ENCODE measurements around the gene LRRTM4.
"Not testable (repeated sequence)": the region's sequence is repeated elsewhere in the genome, so short reads cannot be mapped to it uniquely, and the experiment has no call there.

Gene LRRTM4

DNA sequence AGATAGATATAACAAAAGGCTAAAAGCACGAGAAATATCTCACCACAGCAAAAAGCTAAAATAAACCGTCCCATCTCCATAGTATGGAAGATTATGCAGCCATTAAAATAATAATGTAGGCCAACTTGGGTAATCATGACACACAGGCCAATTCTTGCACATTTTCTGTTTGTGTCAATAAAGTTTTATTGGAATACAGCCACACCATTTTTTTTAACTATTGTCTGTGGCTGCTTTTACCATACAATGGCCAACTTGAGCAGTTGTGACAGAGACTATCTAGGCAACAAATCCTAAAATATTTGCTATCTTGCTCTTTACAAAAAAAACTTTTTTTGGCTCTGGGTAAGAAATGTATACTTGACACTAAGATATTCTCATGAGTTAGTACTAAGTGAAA lies 212.5 kb downstream of the LRRTM4 start:
- DNase-seq = no peak

DNA sequence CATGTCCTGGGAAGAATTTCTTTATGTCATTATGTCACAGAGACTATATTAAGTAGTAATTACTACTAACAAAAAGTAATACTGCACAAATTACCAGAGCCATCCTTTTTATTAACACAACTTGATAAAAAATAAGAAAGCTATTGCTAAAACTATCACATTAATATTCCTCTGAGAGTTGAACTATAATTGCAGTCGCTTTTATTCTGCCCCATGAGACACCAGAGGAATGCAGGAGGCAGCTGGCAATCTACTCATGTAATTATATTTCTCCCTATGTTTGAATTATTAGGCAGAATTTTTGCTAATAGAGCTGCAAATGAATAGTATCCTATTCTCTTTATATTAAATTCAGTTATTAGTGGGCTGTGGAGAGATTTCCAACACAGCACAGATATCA lies 220.7 kb downstream of the LRRTM4 start:
- no peak for DNase-seq

DNA sequence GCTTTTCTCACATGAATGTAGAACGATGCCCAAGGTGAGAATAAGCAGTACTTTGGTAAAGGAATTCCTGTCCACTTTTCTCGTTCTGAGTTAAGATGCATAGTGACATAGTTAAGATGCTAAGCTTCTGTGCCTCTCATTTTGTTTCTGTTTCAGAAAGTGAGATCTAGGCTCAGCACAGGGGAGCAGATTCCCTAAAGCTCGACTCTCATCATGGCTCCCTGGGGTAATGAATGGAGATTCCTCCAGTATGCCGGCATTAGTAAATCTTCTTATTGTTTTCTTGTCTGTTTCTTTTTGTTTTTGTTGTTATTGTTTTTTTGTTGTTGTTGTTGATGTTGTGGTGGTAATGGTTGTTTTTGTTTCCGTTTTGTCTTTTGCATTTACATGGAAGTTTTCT lies 225.4 kb downstream of the LRRTM4 start:
- DNase-seq = no peak

DNA sequence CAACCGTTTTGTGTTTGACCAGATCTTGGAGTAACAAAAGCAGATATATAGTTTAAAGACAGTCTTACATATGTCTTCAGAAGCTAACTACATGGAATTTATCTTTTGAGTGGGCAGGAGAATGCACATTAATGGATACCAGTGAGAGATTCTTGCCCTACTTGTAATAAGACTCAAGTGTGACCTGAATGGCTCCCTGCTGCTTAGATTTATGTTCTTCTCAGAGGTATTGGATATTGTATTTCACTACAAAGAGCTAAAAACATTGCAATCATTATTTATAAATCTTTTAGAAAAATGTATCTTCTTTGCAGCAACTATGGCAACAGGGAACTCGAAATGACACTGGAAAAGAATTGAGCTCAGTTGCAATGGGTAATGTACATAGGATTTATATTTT lies 227.7 kb downstream of the LRRTM4 start:
- DNase-seq = no peak

DNA sequence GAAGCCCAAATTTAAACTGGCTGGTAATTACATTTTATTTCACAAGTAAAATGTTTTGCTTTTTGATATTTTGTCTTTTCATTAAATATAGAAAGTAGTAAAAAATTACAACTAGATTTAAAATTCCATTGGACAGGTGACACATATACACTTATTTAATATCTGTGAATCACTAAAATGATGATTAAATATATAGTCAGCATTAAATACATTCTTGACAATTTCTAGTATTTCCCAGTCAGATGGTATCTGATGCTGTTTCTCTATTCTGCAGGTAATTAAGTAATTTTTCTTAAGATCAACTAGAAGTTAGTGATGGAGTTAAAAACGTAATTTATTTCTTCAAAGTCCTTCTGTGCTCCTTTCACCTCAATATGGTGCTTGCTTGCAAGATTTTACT lies 237.8 kb downstream of the LRRTM4 start:
- DNase-seq = no peak

DNA sequence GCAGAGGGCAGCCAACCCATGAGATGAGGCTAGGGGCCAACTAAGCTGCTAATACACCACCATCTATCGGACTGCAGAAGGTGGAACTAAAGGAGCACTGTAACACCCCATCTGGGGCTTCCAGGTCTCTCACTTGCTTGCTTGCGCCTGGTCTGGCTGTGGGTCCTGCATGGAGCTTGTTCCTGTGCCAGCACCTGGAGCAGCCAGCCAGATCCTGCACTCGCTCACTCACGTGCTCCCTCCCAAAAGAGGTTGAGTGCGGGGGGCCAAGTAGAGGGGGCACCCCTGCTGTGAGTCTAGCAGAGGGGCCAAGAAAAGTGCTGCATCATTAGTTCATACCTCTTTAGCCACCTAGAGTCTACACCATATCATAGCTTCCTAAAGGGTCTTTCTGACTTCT lies 250.9 kb downstream of the LRRTM4 start:
- no peak for DNase-seq

DNA sequence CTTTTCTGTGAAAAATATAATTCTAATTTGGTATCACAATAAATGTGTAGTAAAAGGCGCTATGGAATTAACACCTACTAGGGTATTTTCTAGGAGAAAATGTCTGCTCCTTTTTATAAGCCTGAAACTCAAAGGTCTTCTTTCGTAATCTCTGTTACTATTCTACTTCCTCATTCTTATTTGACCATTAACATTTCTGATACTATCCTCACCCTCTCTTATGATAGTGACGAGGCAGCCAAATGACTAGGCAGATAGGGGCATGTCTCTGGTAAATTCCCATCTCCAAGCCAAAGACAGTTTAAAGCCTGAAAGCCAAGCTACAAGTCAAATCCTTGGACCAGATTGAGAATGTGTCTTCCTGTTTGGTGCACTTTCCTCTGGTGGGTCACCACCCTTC lies 251.7 kb downstream of the LRRTM4 start:
- no peak for DNase-seq

DNA sequence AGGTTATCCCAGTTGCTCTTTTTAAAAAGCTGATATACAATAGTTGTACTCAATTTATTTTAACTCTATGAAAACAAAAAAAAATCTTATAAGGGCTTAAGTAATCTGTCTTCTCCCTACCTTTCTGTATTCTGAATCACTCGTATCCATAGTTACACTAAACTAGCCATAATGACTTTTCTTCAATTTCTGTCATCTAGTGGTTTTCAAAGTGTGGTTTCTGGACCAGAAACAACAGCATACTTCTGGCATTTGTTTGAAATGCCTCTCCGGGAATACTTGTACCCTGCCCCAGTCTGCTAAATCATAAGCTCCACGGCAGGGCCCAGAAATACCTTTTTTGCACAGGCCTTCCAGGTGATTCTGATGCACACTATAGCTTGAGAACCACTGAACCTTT lies 253.6 kb downstream of the LRRTM4 start:
- no peak for DNase-seq

DNA sequence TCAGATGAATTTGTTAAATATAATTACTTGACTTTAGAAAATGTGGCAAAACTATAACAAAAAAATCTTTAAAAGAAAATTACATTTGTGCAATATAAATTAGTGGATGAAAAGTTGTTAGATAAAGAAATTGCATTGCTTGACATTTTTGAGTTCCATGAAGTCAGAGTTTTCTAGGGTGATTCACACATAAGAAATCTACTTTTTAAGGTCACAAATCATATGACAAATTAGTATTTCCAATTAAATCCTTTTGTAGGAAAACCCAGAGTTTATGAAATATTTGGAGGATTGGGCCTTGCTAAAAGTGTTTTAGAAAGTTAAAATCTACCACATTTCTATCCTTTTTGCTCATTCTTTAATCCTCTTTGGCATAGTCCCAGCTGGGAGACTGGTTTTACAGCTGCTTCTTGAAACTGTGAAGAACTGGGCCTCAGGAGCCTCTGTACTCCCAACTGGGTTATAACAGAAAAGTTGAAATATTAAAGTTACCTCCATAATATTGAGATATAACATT lies 289.2 kb downstream of the LRRTM4 start:
- DNase-seq = no peak

DNA sequence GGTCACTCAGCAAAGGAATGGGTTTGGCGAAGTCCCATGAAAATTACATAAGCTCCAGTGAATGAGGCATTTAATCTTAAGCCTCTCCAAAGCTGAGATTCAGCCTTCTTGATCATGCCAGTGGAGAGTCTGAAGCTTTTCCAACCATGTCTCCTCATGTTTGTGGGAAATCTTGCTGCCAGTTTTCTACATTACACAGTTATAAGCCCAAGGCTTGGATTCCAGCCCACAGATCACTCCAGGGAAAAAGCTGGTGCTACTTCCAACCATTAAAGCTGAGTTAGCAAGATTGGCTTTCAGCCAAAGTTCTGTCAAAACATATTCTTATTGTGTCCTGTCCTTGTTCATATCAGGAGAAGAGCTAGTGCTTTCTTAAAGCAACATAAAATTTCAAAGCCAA lies 293.8 kb downstream of the LRRTM4 start:
- DNase-seq = no peak

DNA sequence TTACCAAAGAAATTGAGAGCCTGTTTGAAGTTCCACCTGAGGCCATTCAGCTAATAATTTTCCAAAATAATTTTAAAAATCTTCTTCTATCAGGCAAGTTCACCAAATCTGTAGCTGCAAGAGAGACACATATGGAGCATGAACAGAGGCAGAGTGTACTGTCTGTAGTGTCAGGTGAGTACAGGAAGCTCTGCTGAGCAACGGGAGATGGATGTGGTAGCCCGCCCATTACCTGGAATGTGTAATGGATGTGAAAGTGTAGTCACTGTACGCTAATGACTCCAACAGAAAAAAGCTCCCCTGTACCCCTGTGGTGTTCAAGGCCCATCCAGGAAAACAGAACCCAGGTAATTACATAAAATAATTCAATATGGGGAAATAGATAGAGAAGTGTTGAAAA lies 311.5 kb downstream of the LRRTM4 start:
- no peak for DNase-seq

DNA sequence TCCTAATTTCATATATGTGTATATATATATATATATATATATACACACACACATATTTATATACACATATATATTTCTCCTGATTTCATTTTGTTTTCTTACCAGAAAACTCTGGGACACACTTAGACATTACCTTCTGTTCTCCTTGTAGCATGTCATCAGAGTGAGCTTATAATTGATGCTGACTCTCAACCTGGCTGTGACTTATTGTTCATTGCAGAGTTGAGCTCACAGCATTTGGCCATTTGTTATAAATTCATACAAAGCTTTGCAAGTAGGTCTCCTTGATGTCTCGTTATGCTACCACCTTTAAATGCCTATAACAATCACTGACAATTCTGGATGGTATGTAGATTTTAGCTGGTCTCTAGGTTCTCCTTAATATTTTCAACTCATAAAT lies 314.8 kb downstream of the LRRTM4 start:
- no peak for DNase-seq

DNA sequence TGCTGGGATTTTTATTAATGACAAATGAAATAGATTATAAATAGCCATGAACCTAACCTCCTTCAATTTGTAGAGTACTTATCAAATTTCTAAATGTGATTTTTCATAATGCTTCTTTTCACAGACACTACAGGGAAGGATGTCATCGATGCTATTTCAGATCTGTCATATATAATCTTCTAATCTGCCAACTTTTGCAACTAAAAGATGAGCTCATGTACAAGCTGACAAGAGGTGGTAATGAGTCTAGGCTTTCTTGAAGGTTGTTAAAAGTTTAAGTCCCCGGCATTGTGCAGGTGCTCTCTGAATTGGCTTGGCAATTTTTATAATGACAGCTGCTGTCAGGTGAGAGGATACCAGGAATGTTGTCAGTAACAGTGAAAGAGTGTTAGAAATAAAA lies 320.4 kb downstream of the LRRTM4 start:
- no peak for DNase-seq

DNA sequence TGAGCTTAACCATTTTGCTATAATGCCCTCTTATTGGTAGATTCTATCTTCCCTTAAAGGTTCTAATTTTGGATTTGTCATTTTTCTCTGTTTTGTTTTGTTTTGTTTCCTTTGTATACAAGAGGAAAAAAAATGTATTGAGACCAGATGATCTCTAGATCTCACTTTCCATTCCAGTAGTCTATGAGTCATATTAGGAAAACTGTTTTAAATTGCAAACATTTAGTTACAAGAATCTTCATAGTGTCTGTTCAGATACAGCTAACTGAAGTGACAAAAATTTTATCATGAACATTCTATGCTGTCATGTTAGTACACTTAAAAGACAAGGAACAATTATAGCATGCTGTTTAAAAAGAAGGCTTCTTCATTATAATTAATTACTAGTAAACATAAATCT lies 322.8 kb downstream of the LRRTM4 start:
- DNase-seq = no peak

DNA sequence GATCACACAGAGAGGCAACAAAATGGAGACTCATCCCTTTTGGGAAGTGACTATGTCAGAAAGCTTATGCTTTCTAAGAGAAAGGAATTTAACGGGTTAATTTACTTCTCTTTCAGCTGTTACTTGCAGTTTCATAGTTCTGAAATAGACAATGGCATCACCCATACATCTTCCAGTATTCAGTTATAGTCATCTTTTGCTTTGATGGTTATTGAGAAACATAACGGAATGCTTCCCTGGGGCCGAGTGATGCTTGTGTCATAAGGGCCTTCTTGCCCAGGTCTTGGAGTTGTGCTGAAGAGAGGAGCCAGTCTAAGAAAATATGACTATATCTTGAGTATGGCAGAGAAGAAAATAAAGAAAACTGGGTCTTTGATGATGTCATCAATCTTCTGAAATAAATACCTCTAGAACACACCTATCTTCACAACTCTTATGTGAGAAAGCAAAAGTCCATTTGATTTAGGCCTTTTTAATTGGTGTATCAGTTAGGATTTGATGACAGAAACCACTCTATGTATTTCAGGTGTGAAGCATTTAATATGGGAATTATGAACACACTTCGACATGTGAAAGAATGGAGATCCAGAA lies 328.2 kb downstream of the LRRTM4 start:
- no peak for DNase-seq

DNA sequence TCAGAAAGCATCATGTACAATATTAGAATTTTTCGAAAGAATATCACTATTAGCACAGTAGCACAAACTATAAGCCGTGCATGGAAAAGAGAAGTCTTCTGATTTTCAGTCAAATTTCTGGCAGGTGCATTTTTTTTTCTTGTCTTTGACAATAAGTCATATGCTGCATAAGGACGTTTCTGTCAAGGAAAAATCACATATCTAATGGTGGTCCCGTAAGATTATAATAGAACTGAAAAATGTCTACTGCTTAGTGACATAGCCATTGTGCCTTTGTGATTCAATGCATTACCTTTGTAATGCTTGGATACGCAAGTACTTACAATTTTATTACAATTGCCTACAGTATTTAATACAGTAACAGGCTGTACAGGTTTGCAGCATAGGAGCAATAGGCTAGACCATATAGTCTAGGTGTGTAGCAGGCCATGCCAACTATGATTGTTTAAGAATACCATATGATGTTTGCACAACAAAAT lies 329.3 kb downstream of the LRRTM4 start:
- DNase-seq = no peak

DNA sequence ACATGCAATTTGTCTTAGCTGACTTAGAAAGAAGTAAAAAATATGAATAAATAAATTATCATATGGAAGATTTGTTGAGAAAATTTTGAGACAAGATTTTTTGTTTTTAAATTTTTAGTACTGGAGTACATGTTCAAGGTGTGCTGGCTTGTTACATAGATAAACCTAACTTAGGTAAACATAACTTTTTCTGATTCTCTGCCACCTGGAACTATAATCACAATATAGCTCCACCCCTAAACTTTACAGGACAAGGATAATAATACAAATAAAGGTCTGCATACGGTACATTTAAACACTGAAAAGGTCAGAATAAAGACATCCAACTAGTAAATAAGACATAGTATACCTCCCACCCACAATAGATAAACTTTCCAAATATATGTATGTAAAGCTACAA lies 330.5 kb downstream of the LRRTM4 start:
- DNase-seq = no peak

DNA sequence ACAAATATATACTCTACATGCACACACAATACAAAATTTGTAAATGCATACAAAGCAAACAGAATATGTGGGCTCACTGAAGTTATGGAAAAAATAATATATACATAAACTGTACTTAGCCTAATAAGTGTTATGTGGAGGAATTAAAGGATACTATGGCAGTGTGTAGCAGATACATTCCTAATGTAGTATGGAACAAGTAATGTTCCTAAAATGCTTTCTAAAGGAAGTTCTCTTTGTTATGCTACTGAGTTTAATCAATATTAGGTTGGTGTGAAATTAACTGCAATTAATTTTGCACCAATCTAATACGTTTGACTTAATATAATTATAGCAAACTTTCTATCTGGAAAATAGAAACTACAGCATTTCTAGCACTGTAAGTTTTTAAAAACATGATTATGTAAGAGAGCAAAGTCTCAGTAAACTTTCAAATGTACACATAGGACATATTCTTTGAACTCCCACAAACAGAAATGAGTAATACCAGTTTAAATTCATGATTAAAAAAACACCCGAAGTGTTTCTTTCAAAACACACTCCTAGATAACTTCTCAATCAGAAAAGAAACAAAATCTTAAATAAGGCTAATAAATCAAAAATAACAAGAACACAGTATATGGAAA lies 331.3 kb downstream of the LRRTM4 start:
- DNase-seq = no peak

DNA sequence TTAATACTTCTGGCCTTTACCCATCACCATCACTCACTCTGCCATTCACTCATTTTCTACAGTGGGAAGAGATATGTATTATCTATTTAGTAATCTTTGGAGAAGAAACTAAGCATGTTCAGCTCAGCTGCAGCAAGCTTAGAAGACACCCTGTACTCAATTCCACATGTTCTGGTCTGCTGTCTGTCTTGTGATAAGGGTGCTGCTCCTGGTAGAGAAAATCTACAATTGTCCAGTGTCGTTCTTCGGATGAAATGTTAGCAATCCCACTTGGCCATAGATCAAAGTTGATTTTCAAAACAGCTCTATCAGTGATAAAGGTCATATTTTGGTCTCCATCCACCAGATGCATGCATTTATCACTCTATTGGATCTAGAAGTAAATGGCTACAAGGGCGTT lies 337.1 kb downstream of the LRRTM4 start:
- no peak for DNase-seq

DNA sequence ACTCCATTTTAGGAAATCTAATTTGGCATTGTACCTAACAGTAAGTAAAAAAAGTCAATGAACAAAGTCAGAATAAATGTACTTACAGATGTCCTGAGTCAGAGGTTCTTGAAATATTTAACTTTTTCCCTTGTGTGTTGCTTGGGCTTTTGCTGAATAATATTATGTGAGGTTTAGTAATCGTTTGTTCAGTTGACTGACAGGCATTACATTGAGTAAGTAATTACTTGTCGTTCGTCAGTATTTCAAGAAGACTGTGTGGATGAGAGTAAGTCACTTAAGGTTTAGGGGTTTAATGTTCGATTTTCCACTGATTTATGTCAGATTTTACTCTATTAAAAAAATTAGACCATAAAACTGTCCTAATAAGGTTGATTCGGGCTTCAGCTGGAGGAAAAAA lies 342.9 kb downstream of the LRRTM4 start:
- DNase-seq = no peak

DNA sequence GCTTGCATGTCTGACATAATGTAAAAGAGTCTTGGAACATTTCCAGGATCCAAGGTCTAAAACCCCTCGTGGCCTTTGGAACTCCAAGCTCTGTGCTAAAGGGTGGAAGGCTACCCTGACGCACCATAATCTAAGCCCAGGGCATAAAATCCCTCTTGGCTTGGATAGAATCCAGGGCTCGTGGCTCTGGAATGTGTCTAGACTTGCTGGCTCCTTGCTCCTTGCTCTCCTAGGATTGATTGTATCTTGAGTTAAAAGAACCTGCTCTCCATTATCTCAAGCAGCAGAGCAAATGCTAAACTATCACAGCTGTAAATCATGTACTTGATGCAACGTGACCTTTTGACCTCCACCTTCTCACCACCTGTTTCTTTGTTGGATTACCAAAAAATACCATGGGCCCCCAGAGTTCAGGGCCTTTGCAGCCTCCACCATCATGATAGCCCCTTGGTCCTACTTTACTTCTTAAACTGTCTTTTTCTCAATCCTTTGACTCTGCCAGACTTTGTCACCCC lies 346.9 kb downstream of the LRRTM4 start:
- not testable (repeated sequence) for DNase-seq

DNA sequence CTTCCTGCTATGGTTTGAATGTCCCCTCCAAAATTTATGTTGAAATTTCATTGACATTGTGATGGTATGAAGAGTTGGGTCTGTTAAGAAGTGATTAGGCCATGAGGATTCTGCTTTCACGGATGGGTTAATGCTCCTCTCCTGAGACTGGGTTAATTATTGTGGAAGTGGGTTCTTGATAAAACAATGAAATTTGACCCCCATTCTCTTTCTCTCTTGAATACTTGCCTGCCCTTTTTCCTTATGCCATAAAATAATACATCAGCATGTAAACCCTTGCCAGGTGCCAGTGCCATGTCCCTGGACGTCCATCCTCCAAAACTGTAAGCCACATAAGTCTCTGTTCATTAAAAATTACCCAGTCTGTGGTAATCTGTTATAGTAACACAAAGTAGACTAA lies 352.8 kb downstream of the LRRTM4 start:
- no peak for DNase-seq

DNA sequence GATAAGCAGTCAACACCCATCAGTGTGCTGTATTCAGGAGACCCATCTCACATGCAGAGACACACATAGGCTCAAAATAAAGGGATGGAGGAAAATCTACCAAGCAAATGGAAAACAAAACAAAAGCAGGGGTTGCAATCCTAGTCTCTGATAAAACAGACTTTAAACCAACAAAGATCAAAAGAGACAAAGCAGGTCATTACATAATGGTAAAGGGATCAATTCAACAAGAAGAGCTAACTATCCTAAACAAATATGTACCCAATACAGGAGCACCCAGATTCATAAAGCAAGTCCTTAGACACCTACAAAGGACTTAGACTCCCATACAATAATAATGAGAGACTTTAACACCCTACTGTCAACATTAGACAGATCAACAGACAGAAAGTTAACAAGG lies 358.2 kb downstream of the LRRTM4 start:
- not testable (repeated sequence) for DNase-seq

DNA sequence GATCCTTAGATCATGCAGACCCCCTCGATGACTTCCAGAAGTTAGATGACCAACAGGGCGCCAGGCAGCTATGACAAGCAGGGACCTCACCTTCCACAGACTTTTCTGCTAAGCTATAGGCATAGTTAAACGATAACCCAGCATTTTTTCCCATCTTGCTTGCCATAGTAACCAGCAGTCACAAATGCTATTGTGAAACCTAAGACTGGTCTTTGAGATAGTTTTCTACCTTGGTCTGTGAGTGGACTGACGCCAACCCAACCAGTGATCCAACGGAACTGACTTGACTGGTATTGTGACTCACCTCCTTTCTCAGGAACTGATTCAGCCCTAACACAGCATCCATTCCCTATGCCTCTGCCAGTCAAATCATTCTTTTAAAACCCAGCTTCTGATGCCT lies 361.2 kb downstream of the LRRTM4 start:
- DNase-seq = no peak

DNA sequence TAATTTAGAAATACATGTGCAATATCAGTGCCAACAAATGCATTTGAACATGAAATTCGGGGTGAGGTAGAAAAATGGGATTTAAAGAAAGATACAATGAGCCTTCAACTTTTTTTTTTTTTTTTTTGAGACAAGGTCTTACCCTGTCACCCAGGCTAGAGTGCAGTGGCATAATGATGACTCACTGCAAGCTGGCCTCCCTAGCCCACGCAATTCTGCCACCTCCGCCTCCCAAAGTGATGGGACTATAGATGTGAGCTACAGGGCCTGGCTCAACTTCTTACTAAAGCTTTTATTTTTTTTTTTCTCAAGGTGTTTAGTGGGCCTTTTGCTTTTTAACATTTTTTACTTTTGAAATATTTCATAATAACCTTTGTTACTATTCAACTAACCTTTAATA lies 365.6 kb downstream of the LRRTM4 start:
- no peak for DNase-seq

Measured in hematopoietic multipotent progenitor cell treated with erythropoietin and hydrocortisone succinate and interleukin-3 and kit ligand, for 8 days (in vitro differentiated cells).